Esophagus squamous epithelium (tissue), 4 donors: Measurements from ENCODE around the gene HINT2.

ENCODE experiments used
- POLR2A ChIP-seq, 4 donors: fragments of 450-650 bp; IDR thresholded peaks; one replicate each; pipeline ENCODE4 v1.6.1; 2017; ENCODE audit warnings: antibody characterized with exemption in 4 of 4, mild to moderate bottlenecking in 4 of 4, moderate library complexity in 3 of 4
- TF ChIP-seq, protein P1 (sequence below), 6 experiments: fragments of 450-650 bp in 4 of 6; fragments of 200-600 bp in 2 of 6; sonication (generic) in 2 of 6; IDR thresholded peaks; one replicate each; pipeline ENCODE4 v1.5.1; 2016 to 2019; ENCODE audit warnings: antibody characterized with exemption in 6 of 6, mild to moderate bottlenecking in 4 of 6, moderate library complexity in 4 of 6

DNA sequence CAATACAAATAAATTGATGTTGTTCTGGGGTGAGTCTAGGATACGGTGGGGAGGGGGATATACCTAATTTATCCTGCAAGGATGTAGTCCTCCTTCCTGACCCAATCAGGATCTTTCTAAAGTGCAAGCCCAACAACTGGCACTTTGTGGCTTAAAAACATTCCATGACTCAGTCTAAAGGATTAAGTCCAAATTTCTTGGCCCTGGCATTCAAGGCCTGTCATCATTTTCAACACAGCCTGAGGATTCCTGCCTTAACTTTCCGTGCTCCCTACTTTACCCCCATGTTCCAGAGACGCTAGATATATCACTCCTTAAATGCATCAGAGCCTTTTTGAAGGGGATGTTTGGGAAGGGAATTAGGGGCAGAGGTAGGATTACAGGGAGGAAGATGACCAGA is 12.6 kb upstream of the HINT2 start:
- TF ChIP-seq POLR2A (IDR thresholded peaks at IDR 0.05): no peak
- TF ChIP-seq, protein P1, sequence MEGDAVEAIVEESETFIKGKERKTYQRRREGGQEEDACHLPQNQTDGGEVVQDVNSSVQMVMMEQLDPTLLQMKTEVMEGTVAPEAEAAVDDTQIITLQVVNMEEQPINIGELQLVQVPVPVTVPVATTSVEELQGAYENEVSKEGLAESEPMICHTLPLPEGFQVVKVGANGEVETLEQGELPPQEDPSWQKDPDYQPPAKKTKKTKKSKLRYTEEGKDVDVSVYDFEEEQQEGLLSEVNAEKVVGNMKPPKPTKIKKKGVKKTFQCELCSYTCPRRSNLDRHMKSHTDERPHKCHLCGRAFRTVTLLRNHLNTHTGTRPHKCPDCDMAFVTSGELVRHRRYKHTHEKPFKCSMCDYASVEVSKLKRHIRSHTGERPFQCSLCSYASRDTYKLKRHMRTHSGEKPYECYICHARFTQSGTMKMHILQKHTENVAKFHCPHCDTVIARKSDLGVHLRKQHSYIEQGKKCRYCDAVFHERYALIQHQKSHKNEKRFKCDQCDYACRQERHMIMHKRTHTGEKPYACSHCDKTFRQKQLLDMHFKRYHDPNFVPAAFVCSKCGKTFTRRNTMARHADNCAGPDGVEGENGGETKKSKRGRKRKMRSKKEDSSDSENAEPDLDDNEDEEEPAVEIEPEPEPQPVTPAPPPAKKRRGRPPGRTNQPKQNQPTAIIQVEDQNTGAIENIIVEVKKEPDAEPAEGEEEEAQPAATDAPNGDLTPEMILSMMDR (IDR thresholded peaks at IDR 0.05): no peak
